PC-3 (cell line): ENCODE data around the gene PHF1.

Experiments
- EZH2 ChIP-seq: fragments of 300-600 bp; sonication (generic); IDR thresholded peaks from one replicate; pipeline ENCODE4 v1.6.1; 2017; ENCODE audit warnings: antibody characterized with exemption, mild to moderate bottlenecking, low read length; ENCODE audit not compliant: unreplicated experiment
- TF ChIP-seq, protein P1 (sequence below): fragments of 300-600 bp; sonication (generic); conservative IDR thresholded peaks from 2 replicates; pipeline ENCODE4 v1.5.1; 2017; ENCODE audit warnings: antibody characterized with exemption, low read depth, mild to moderate bottlenecking, low read length

DNA sequence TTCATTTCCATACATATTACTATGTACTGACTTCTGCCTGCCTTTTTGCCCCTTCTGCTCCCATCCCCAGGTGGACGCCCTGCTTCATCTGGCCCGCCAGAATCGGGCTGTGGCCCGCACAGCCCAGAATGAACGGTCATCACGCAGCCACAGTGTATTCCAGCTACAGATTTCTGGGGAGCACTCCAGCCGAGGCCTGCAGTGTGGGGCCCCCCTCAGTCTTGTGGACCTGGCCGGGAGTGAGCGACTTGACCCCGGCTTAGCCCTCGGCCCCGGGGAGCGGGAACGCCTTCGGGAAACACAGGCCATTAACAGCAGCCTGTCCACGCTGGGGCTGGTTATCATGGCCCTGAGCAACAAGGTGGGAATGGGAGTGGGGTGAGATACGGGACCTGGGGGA lies 4.7 kb upstream of the PHF1 start:
- TF ChIP-seq EZH2 = no peak
- TF ChIP-seq, protein P1, sequence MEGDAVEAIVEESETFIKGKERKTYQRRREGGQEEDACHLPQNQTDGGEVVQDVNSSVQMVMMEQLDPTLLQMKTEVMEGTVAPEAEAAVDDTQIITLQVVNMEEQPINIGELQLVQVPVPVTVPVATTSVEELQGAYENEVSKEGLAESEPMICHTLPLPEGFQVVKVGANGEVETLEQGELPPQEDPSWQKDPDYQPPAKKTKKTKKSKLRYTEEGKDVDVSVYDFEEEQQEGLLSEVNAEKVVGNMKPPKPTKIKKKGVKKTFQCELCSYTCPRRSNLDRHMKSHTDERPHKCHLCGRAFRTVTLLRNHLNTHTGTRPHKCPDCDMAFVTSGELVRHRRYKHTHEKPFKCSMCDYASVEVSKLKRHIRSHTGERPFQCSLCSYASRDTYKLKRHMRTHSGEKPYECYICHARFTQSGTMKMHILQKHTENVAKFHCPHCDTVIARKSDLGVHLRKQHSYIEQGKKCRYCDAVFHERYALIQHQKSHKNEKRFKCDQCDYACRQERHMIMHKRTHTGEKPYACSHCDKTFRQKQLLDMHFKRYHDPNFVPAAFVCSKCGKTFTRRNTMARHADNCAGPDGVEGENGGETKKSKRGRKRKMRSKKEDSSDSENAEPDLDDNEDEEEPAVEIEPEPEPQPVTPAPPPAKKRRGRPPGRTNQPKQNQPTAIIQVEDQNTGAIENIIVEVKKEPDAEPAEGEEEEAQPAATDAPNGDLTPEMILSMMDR = no peak
